VCaP (cell line): ENCODE measurements around the gene ARMC2.

Experiments
- H3K27ac ChIP-seq: fragments of 450-650 bp; 2 replicates; pipeline ENCODE4 v1.5.1; 2017
- CTCF ChIP-seq: fragments of 450-650 bp; conservative IDR thresholded peaks from 2 replicates; pipeline ENCODE4 v1.5.1; 2017; ENCODE audit warnings: mild to moderate bottlenecking, moderate library complexity

Gene ARMC2

DNA sequence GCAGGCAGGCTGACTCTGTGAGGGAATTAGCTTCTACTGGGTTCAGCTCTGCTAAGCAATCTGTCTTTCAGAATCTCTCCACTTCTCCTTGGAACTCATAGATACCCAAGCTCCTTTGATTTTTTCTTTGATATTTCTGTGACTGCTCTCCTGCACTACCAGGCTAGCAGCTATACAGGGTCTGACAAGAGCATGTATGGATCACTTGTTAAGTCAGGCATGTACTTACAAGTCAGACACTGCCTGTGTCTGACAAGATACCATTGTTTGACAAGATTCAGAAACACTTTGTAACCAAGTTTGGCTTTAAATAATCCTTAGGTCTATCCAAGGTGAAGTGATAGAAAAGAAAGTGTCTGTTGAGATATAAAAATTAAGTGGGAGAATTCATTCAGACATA lies 167.0 kb downstream of the ARMC2 start:
- no peak for TF ChIP-seq CTCF
- H3K27ac ChIP-seq, result no peak overlapping the region

DNA sequence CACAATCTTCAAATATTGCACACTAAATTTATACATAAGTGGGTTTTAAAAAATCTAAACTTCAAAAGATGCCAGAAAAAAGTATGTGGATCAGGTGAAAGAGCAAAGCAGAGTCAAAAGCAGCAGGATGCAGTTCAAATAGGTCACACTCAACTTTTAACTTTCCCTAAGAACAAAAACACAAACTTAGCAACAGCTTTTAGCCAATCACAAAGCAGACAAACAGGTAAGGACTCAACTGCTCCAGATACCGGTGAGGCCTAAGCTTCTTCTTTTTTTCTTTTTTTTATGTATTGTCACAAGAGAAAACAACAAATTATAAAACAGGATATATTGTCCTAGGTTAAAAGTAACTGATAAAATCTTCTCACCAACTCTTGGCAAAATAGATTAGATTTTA lies 171.7 kb downstream of the ARMC2 start:
- H3K27ac ChIP-seq, result no peak overlapping the region
- TF ChIP-seq CTCF, result no peak

GRCh38 chr6:109021870-109022269 lies 173.6 kb downstream of the ARMC2 start:
- no peak overlapping the region for H3K27ac ChIP-seq
- no peak for TF ChIP-seq CTCF

GRCh38 chr6:109023356-109023925 lies 175.2 kb downstream of the ARMC2 start:
- no peak for TF ChIP-seq CTCF
- H3K27ac ChIP-seq, result no peak overlapping the region
